Stomach (tissue), 4 donors: ENCODE measurements around the gene GRM4.

ENCODE experiments used
- CTCF ChIP-seq, 7 experiments: fragments of 450-650 bp in 4 of 7; fragments of 200-600 bp in 3 of 7; sonication (generic) in 3 of 7; IDR thresholded peaks; one replicate each; pipeline ENCODE4 v1.5.1; 2016 to 2019; ENCODE audit warnings: antibody characterized with exemption in 7 of 7, control low read depth in 2 of 7, mild to moderate bottlenecking in 1 of 7
- POLR2A ChIP-seq, 4 donors: fragments of 450-650 bp; IDR thresholded peaks; one replicate each; pipeline ENCODE4 v1.6.1; 2016; ENCODE audit warnings: antibody characterized with exemption in 4 of 4, control low read depth in 2 of 4, mild to moderate bottlenecking in 1 of 4, moderate library complexity in 1 of 4

GRCh38 chr6:34003962-34004361 lies 141.9 kb downstream of the GRM4 start:
- no peak for TF ChIP-seq CTCF (IDR thresholded peaks at IDR 0.05)
- TF ChIP-seq POLR2A (IDR thresholded peaks at IDR 0.05): no peak
